ENCODE data around the gene PLAC9.
"Not testable (repeated sequence)": the region's sequence is repeated elsewhere in the genome, so short reads cannot be mapped to it uniquely, and the experiment has no call there.

Gene PLAC9

GRCh38 chr10:80144067-80144695 lies 11.7 kb downstream of the PLAC9 start (continued):
- TF ChIP-seq POU6F1 (CRISPR knock-in tag; IDR thresholded peaks at IDR 0.05; ENCODE audit: borderline replicate concordance, low read depth): no peak
- no peak for TF ChIP-seq CSDC2 (CRISPR knock-in tag; IDR thresholded peaks at IDR 0.05)
- TF ChIP-seq SNAI2 (CRISPR knock-in tag; IDR thresholded peaks at IDR 0.05): no peak
- TF ChIP-seq ZNF70 (CRISPR knock-in tag; IDR thresholded peaks at IDR 0.05): no peak
- TF ChIP-seq PPARA (CRISPR knock-in tag; IDR thresholded peaks at IDR 0.05; ENCODE audit: borderline replicate concordance): no peak

GRCh38 chr10:80144696-80145131 lies 12.2 kb downstream of the PLAC9 start:
- TF ChIP-seq ISL1 (CRISPR knock-in tag; IDR thresholded peaks at IDR 0.05) (no peak), ZFP3 (CRISPR knock-in tag; IDR thresholded peaks at IDR 0.05) (no peak), BACH2 (CRISPR knock-in tag; IDR thresholded peaks at IDR 0.05; ENCODE audit: borderline replicate concordance) (no peak), ZNF565 (CRISPR knock-in tag; conservative IDR thresholded peaks at IDR 0.05; ENCODE audit: low read depth) (no peak), GLIS3 (CRISPR knock-in tag; IDR thresholded peaks at IDR 0.05) (no peak), CSDC2 (CRISPR knock-in tag; IDR thresholded peaks at IDR 0.05) (no peak), OSR1 (CRISPR knock-in tag; IDR thresholded peaks at IDR 0.05) (no peak), RARB (CRISPR knock-in tag; IDR thresholded peaks at IDR 0.05) (no peak), SNAI2 (CRISPR knock-in tag; IDR thresholded peaks at IDR 0.05) (no peak), POU6F1 (CRISPR knock-in tag; IDR thresholded peaks at IDR 0.05; ENCODE audit: borderline replicate concordance, low read depth) (no peak), CREB5 (CRISPR knock-in tag; IDR thresholded peaks at IDR 0.05; ENCODE audit: low read depth) (no peak), ESRRG (CRISPR knock-in tag; IDR thresholded peaks at IDR 0.05) (no peak), ZC3H10 (CRISPR knock-in tag; IDR thresholded peaks at IDR 0.05) (no peak), TSHZ2 (CRISPR knock-in tag; IDR thresholded peaks at IDR 0.05) (no peak), TOX (CRISPR knock-in tag; IDR thresholded peaks at IDR 0.05; ENCODE audit: borderline replicate concordance) (no peak), TCF4 (CRISPR knock-in tag; IDR thresholded peaks at IDR 0.05; ENCODE audit: borderline replicate concordance) (no peak), ZNF8 (CRISPR knock-in tag; IDR thresholded peaks at IDR 0.05) (no peak), ARNTL (CRISPR knock-in tag; IDR thresholded peaks at IDR 0.05; ENCODE audit: borderline replicate concordance, low read depth) (no peak), PATZ1 (CRISPR knock-in tag; IDR thresholded peaks at IDR 0.05; ENCODE audit: borderline replicate concordance) (no peak)
- peak; percentile 25 for ATAC-seq

- ATAC-seq: not testable (repeated sequence)
These were observed 13.1 kb downstream of the PLAC9 start for GRCh38 chr10:80145406-80146308.

Measured in SK-N-SH treated with all-trans-retinoic acid at 6 μM for 48 hours (cell line).